GM18505 (cell line): ENCODE measurements around the gene PLXNA3.

ENCODE experiments used
- ATAC-seq: cut with Tn5 transposase; IDR thresholded peaks from one replicate; pipeline ENCODE4 v1.9.1; 2021; ENCODE audit not compliant: unreplicated experiment
- POLR2A ChIP-seq: IDR thresholded peaks from 4 replicates; pipeline ENCODE4 v1.6.1; 2011; ENCODE audit warnings: borderline replicate concordance; ENCODE audit not compliant: insufficient read depth, insufficient read length; ENCODE audit errors: extremely low read depth

The PLXNA3 gene

GRCh38 chrX:154428176-154429171 is 29.6 kb upstream of the PLXNA3 start, which contains the start of gene ATP6AP1:
ATP6AP1 (plus strand) TSS chrX:154428677; CDS start chrX:154428693, 16 bp downstream.
- peak; percentile 92 for ATAC-seq
- TF ChIP-seq POLR2A: peak; percentile 50

GRCh38 chrX:154429711-154430110 is 28.4 kb upstream of the PLXNA3 start:
- no peak for ATAC-seq
- no peak for TF ChIP-seq POLR2A

DNA sequence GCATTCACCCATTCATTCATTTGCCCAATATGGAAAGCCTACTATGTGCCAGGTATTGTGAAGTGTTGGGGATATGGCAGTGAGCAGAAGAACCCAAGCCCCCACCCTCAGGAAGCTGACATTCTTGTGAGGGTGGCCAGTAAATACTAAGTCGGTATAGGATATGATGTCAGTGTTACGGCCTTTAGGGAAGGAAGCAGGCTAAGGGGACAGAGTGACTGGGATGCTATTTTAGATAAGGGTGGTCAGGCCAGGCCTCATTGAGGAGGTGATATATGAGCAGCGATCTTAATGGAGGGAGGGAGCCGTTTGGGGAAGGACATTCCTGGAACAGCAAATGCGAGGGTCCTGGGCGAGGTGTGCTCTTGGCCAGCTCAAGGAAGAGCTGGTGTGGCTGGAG is 27.6 kb upstream of the PLXNA3 start:
- ATAC-seq: no peak
- no peak for TF ChIP-seq POLR2A

- ATAC-seq: no peak
- no peak for TF ChIP-seq POLR2A
Observed at GRCh38 chrX:154430916-154431315, 27.2 kb upstream of the PLXNA3 start.

GRCh38 chrX:154431341-154431740 is 26.7 kb upstream of the PLXNA3 start:
- no peak for ATAC-seq
- no peak for TF ChIP-seq POLR2A

- TF ChIP-seq POLR2A: no peak
- no peak for ATAC-seq
Observed at GRCh38 chrX:154432210-154432609, 25.9 kb upstream of the PLXNA3 start.

- no peak for TF ChIP-seq POLR2A
- no peak for ATAC-seq
Observed at GRCh38 chrX:154433605-154434004, 24.5 kb upstream of the PLXNA3 start.

- no peak for TF ChIP-seq POLR2A
- no peak for ATAC-seq
Observed at GRCh38 chrX:154434394-154435168, 23.5 kb upstream of the PLXNA3 start.

DNA sequence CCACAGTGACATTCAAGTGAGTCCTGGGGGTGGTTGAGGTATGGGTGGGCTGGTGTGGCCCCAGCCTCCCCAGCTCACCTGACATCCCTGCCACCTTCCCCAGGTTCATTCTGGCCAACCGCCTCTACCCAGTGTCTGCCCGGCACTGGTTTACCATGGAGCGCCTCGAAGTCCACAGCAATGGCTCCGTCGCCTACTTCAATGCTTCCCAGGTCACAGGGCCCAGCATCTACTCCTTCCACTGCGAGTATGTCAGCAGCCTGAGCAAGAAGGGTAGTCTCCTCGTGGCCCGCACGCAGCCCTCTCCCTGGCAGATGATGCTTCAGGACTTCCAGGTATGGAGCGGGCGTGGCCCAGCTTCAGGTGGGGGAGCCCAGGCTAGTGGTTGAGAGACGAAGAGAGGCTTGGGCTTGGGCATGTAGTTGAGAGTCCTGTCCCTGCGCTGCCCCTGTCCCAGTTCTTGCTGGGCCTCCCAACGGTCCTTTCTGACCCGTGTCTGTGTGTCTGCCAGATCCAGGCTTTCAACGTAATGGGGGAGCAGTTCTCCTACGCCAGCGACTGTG is 22.8 kb upstream of the PLXNA3 start:
- no peak for ATAC-seq
- TF ChIP-seq POLR2A: no peak

DNA sequence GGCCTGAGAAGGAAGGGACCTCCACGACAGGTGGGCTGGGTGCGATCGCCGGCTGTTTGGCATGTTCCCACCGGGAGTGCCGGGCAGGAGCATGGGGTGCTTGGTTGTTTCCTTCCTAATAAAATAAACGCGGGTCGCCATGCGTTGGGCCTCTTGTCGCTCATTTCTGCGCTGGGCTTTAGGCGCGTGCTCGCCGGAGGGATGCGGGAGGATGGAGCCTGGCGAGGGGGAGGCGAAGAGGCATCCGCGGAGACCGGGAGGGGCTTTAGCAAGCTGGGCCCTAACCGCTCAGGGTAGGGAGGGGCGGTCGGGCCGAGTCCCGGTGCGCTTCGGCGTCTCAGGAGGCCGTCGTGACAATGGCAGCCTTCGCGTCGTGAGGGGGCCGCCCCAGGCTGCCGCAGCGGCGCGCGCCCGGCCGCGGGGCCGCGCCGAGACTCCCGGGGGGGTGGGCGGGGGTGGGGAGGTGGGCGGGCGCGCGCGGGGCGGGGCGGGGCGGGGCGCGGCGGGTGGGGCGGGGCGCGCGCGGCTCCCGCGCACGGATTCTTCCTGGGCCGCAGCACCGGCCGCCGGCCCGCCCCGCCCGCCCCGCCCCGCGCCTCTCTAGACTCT is 21.6 kb upstream of the PLXNA3 start:
- no peak for TF ChIP-seq POLR2A
- ATAC-seq: peak; percentile 40

GRCh38 chrX:154436983-154437752 is 20.9 kb upstream of the PLXNA3 start, which contains the start of gene GDI1:
GDI1 (plus strand) TSS chrX:154437154; CDS start chrX:154437255, 101 bp downstream.
- ATAC-seq: peak; percentile 45

More at GRCh38 chrX:154436983-154437752, 20.9 kb upstream of the PLXNA3 start, which contains the start of gene GDI1:
- peak; percentile 50 for TF ChIP-seq POLR2A
